GM19239 (cell line): ENCODE measurements around the gene TM4SF4.

Experiments used
- DNase-seq: peaks from one replicate; pipeline ENCODE4 v3.0.0; 2011; ENCODE audit warnings: low spot score; ENCODE audit not compliant: insufficient read length
- FAIRE-seq: peaks from 2 replicates; lab custom pipeline; 2011; peaks lifted over from hg19 to GRCh38; lab: Jason Lieb, UNC

The TM4SF4 gene

DNA sequence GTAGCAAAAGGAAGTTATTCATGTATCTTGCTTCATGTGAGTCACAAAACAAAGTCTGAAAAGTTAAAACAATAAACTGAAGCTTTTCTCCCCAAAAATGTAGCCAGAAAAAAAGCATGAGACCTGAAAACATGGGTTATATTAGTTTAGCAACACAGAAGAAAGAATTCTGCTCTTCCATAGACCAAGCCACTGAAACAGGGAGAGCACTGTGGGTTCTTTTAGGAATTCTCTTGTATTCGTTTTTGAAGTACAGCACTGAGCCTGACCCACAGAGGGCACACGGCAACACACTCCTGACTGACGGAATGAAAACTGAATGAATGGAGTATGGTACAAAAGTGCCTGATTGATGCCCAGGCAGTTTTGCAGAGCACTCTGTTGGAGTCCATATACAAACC is 66.6 kb downstream of the TM4SF4 start:
- FAIRE-seq (no peak), DNase-seq (no peak)

DNA sequence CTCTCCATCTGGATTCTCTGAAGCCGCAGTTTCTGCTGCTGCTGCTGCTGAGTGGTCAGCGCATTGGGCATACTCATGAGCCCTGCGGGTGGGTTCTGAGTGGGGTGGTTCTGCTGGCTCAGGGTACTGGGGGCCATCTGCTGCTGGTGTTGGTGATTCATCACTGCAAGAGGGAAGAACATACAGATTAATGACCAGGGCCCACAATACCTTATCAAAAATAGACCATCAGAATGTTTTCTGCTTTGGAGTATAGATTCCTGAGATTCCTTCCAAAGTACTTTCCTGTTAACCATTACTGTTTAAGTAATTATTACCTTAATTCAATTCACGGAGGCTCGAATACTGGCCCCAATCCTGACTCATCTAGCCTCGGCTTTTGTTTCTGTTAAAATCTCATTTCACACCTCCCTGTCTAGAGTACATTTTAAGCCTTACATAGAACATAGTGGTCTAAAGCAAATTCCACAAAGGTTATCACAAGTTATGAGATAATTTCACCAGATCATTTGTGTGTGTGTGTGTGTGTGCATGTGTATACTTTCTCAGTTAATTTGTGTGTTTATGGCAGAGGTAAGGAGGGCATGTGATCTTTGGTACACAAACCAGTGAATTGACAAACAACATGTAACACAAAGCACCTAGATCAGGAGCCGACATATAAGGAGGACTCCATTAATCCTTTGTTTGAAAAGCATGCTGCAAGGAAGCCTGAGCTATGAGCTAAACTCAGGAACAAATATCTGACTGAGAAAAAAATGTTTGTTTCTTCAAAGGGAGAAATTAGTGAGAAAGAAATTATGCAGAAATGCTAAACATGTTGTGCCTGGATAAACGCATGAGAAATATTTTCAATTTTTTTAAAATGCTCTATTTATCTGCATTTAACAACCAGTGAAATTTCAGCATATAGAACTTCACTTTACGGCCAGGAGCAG is 68.1 kb downstream of the TM4SF4 start:
- DNase-seq (no peak), FAIRE-seq (no peak)

DNA sequence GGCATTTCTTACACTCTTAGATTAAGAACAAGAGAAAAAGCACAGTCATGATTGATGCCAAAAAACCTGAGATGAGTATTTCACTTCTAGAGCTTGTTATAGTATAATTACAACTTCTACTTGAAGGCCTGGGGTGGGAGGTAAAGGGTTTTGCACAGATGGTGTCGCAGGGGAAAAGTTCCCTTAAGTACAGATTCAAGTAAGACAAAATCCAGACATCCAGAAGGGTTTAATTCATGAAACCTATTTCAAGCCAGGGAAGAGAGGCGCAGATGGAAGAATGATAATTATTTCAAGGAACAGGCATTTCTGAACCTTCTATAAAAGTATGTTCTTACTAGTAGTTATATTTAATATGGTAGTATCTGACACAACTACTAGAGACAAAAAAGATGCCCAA is 70.6 kb downstream of the TM4SF4 start:
- DNase-seq: no peak
- no peak for FAIRE-seq

DNA sequence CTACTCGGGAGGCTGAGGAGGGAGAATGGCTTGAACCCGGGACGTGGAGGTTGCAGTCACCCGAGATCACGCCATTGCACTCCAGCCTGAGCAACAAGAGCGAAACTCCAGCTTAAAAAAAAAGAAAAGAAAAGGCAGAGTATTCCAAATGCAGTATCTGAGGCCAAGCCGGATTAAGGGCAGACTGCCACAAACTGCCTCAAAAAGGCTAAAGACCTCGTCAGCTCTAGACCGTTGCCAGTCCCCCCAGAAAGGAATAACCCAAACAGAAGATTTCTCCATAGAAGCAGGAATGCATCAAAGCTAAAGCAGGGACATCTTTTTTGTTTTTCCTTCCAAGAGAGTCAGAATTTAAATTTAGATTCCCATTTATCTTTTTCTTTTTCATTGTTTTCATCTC is 72.9 kb downstream of the TM4SF4 start:
- FAIRE-seq (no peak), DNase-seq (no peak)

DNA sequence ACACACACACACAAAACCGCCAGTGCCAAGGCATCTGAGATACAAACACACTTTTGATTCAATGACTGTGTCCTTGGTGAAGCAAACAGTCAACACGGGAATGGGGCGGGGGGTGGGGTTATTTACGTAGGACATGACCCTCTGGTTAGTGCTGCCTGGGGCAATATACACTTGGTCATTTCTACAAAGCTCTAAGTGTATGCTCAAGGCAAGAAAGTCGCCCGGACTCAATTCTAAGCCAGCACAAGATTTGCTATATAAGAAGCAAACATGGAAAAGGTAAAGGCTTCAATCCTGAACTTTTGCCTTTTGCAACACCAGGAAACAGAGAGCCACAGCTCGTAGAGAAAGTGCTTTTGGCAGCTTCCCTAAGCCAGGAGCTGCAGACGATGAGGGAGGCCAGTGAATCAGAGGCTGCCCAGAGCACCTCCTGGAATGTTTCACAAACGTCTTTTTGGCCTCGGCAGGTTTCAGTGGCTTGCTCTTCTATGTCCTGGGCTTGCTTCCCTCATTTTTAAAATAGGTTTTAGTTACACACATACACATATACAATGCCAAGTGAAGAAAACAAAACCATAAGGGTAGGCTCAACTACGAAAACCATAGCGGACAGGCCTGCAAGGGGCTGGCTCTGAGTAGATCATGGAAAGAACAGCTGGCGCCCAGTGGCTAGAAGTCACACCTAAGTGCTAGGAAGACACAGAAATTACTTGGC is 73.6 kb downstream of the TM4SF4 start:
- FAIRE-seq (no peak), DNase-seq (no peak)

DNA sequence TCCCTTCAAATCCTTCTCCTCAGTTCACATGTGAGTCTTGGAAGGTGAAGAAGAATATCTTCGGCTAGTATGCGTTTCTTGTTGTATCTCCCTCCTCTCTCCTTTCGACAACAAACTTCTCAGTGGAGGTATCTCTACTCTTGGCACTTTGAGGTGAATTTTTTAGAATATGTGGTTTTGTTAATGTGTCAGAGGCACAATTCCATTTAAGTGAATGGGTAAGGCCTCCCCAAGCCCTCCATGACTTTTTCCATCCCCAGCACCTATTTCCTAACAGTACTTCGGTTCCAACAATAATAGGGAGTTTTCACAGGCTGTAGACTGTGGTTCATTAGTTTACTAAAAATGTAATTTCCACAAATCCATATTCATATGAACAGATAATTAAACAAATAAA is 74.2 kb downstream of the TM4SF4 start:
- FAIRE-seq (no peak), DNase-seq (no peak)

DNA sequence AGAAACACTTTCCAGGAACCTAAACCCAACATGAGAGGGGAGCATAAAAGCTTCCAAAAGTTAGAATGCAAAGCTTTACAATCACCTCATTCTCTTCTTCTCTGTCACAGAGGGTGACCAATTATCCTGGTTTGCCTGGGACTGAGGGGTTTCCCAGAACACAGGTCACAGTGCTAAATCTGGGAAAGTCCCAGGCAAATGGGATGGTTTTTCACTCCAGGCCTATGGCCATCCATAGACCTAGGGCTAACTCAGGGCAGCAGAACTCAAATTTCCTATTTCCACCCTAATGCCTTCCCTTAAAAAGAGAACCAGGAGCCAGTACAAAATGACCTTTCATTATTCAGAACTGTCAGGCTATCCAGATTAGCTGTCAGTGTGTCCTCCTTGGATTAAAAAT is 77.0 kb downstream of the TM4SF4 start:
- FAIRE-seq (no peak), DNase-seq (no peak)

DNA sequence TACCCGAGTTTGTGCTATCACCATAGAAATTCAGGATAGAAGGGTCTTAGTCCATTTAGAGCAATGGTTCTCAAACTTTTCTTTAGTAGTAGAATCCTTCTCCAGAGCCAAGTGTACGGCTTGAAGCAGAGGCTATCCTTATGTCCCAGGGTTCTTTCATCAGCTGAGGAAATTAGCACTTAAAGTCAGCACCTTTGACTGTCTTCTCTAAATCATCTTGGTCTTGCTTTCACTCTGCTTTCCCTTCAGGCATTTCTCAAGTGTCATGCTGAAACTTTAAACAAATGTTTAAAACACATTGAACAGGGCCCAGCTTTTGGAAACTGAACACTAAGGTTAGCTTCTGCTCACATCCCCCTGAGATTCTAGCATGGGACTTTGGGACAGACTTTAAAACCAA is 78.2 kb downstream of the TM4SF4 start:
- FAIRE-seq: no peak
- DNase-seq: no peak
